NCI-H1436 treated with DMSO at 0.1 percent for 48 hours (cell line): Measurements from ENCODE around the gene LCLAT1.
"Not testable (repeated sequence)": the region's sequence is repeated elsewhere in the genome, so short reads cannot be mapped to it uniquely, and the experiment has no call there.

Source experiments
- DNase-seq: peaks from one replicate; lab custom pipeline; 2025; lab: John Stamatoyannopoulos, UW

The LCLAT1 gene

DNA sequence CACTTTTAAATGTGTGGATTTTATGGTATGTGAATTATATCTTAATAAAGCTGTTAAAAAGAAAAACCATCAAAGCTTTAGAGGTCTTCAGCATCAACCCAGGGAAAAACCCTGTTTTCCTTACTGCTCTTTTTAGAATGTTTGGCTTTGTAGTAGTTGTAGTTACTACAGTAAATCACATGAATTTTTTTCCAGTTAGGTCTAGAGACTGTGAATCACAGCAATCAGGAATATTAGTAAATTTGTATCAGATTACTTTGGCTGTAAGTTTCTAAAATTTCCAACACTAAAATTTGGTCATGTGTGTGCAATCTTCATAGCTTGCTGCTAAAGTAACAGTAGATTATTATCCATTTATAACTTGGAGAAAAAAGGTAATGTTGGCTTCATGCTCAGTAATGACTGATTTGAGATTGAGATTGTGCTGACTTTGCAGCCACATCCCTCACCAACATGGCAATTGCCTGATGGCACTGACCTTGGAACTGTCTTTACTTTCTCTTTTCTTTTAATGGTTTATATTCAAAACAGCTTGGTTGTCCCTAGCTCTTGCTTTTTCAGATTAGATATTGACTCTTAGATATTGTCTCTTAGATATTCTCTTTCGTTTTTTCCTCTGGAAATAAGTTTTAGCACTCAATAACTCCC lies 41.1 kb downstream of the LCLAT1 start:
- DNase-seq, result no peak

- DNase-seq, result no peak
Measured at GRCh38 chr2:30491225-30491624, 44.2 kb downstream of the LCLAT1 start.

- no peak for DNase-seq
Measured at GRCh38 chr2:30492185-30492584, 45.1 kb downstream of the LCLAT1 start.

DNA sequence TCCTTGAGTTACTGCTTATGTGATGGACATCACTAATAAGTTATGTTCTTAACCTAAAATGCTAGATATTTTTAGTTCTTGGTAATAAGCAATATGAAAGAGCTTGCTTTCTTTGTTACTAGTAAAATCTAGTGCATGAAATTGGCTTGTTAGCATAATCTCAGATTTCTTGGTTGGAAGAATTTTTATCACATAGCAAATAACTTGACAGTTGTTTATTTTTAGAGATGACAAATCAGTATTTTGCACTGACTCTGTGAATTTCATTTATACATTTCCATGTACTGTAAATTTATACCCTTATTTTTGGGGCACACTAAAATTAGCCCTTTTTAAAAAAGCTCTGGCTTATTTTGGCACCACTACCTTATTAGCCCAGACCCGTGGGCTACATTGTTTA lies 45.6 kb downstream of the LCLAT1 start:
- DNase-seq, result no peak

DNA sequence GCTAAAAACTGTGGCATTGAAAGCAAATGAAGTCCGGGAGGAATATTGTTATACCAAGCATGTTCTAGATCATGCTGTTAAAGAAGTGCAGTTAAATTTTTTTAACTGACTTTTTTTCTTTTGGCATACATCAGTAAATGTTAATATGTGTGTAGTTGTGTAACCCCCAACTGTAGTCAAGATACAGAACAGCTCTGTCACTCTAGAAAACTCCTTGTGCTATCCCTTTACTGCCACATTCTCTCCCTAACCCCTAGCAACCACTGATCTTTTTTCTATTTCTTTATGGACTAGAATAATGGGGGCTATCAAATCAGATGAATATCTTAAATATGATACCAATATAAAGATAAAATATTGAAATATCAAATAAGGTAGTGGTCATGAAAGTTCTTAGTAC lies 46.4 kb downstream of the LCLAT1 start:
- DNase-seq, result no peak

DNA sequence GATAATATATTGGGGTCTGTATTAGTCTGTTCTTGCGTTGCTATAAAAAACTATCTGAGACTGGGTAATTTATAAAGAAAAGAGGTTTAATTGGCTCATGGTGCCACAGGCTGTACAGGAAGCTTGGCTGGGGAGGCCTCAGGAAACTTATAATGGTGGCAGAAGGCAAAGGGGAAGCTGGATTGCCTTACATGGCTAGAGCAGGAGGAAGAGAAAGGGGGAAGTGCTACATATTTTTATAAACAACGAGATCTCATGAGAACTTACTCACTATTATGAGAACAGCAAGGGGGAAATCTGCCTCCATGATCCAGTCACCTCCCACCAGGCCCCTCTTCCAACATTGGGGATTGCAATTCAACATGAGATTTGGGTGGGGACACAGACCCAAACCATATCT lies 48.9 kb downstream of the LCLAT1 start:
- not testable (repeated sequence) for DNase-seq

DNA sequence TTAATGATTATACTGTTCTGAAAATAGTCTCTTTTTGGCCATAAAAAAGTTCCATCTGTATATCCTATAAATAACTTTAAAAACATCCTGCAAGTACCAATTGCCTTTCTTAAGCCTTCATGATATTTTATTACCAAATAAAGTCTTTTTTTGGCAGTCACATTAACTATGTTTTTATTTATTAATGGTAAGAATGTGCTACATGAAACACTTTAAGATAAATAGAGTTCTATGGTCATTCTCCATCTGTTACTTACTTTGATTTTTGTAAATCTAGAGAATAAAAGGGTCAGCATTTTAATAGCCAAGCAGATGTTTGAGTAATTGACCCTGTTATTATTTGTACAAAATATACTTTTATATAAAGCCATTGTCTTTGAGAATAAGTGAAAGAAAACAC lies 52.6 kb downstream of the LCLAT1 start:
- no peak for DNase-seq

DNA sequence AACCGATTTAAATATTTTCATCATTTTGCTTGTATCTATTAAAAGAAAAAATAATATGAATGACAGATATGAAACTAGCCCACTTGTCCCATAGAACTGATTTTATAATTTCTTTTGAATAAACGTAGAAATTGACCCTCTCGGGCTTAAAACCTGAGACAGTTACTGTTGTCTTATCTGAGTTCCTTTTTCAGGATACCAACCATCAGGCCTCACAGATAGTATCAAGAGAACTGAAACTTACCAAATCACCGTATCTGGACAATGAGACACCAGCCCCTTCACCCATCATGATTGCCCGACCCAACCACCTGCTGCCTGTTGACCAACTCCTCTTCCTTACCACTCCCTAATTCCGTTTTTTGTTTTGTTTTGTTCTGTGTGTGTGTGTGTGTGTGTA lies 53.7 kb downstream of the LCLAT1 start:
- no peak for DNase-seq

DNA sequence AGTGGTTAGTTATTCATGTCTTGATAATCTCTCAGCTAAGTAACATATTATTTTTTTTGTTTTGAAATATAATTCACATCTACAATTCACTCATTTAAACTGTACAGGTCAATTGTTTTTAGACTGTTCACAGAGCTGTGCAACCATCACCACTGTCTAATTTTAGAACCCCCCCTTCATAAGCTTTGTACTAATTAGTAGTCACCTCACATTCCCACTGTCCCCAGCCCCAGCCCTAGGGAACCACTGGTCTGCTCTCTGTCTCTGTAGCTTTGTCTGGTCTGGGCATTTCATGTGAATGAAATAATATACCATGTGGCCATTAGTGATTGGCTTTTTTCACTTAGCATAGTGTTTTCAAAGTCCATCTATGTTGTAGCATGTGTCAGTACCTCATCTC lies 55.3 kb downstream of the LCLAT1 start:
- no peak for DNase-seq

- DNase-seq, result no peak
Measured at GRCh38 chr2:30503007-30503694, 56.1 kb downstream of the LCLAT1 start.

DNA sequence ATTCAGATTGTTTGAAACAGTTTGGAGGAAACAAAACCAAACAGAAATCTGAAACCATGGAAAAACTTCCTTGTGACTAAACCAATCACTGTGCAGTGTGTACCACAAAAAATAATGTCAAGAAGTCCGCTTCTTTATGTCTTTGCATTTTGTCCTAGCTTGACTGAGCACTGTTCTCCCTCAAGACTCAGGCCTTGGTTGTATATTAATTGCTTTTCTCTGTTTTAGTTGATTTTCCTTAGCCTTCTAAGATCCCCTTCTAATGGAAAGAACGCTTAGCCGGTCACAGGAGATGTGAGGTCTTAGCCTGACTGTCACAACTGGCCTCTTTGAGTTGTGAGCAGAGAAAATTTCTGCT lies 56.6 kb downstream of the LCLAT1 start:
- no peak for DNase-seq

DNA sequence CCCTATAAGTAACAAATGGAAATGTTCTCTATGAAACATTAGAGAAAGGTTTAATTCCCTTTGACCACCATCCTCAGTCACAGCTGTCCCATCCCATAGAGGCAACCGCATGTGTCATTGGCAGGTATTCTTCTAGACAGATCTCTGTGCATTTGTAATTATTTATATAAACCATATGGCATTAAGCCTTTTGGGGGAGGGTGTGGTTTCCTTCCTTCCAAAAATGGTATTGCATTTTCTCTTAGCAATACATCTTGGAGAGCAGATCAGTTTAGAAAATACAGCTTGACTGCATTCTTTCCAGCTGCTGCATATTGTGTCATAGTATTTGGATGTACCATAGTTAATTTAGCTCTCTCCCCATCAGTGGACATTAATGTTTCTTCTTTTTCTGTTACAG lies 57.7 kb downstream of the LCLAT1 start:
- no peak for DNase-seq

DNA sequence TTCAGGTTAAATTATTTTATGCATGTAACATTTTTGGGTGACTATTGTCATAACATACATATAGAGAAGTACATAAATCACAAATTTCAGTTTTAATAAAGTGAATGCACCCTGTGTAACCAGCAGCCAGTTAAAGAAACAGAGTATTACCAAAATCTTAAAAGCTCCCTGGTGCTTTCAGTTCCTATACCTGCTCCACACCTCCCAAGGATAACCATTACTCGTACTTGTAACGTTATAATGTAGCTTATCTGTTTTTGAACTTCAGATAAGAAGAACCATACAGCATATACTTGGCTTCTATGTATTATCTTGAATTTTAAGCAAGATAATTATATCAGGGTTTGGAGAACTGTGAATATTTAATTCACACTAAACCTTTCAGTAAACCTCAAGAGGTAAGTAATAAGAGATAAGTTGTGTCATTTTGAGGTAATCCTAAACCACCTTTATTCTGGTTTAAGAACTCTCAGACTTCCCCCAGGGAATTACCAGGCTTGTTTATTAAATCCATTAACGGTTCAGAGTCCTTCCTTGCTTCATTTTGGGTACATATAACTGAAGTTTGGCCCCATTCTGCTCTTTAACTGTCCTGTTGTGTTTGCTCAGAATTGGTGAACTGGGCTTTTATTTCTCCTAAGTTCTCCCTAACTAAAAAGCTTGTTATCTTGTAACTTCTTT lies 58.6 kb downstream of the LCLAT1 start:
- DNase-seq, result peak; percentile 48

GRCh38 chr2:30507460-30507859 lies 60.4 kb downstream of the LCLAT1 start:
- not testable (repeated sequence) for DNase-seq

GRCh38 chr2:30509716-30510115 lies 62.7 kb downstream of the LCLAT1 start:
- DNase-seq, result no peak

DNA sequence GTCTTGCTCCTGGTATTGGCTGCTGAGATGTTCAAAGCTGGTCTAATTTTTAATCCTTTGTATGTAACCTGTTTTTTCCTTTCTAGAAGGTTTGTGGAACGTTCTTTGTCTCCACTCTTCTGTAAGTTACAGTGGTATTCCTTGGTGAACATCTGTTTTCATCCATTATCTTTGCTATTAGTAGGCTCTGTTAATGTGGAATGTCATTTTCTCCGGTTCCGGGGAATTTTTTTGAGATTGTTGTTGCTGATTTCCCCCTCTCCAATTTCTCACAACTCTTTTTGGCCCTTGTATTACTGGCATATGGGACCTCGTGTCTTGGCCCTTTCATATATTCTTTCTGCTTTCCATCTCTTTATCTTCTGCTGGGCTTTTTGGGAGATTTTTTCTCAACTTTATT lies 63.4 kb downstream of the LCLAT1 start:
- DNase-seq, result no peak

- no peak for DNase-seq
Measured at GRCh38 chr2:30511122-30512083, 64.4 kb downstream of the LCLAT1 start.

- DNase-seq, result no peak
Measured at GRCh38 chr2:30512243-30512886, 65.3 kb downstream of the LCLAT1 start.

DNA sequence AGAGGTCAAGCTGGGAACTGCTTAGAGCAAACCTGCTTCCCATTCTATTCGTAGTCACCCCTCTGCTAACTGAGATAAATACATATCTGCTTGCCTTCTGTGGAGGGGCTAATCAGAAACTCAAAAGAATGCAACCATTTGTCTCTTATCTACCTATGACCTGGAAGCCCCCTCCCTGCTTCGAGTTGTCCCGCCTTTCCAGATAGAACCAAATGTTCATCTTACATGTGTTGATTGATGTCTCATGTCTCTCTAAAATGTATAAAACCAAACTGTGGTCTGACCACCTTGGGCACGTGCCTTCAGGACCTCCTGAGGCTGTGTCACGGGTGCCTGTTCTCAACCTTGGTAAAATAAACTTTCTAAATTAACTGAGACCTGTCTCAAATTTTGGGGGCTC lies 66.6 kb downstream of the LCLAT1 start:
- DNase-seq, result not testable (repeated sequence)

DNA sequence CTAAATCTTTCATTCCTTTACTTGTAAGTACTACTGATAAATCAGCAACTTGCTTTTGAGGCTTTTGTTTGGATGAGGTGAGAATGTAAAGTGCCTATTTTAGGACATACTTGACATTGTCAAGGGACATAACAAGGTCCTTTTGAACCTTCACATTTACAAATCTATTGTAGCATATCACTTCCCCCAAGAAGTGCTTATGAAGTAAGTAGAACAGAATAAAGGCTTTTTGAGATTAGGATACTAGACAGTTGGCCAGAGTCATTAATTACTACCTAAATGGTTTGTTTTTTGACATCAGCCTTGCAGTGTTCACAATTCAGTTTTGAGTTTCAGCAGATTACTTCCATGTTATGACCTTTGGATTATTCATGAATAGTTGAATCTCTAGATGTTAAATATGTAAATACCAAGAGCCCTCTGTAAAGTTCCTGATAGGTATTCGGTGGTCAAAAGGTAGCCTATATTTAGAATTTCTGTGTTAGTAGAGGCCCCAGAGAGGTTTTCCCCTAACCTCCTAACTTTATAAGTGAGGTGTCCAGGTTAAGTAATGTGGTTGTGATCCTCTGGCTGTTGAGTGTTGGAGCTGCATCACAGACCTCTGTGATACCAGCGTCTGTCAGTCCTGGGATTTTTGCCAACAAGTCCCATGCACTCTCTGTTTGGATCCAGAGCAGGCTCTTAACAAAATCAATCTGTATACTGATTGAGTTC lies 67.2 kb downstream of the LCLAT1 start:
- DNase-seq, result no peak

GRCh38 chr2:30514848-30515435 lies 67.9 kb downstream of the LCLAT1 start:
- no peak for DNase-seq
